ENCODE data around the gene PPP1R15A. TPM values are rescaled to one million over a fixed set of nuclear protein-coding genes. Genes with fewer than 3 reads are reported as not detected.
"Not testable (repeated sequence)": the region's sequence is repeated elsewhere in the genome, so short reads cannot be mapped to it uniquely, and the experiment has no call there.

Gene PPP1R15A
- polyA plus RNA-seq, 1 donor from 2014 or later = 73.6 TPM

- H3F3A ChIP-seq (ENCODE audit: insufficient read depth, low read length, poor library complexity, severe bottlenecking); H3K27me3 ChIP-seq (ENCODE audit: insufficient read depth, low read depth, low read length); H3K36me3 ChIP-seq (ENCODE audit: insufficient read depth, low read length); H3K4me3 ChIP-seq (ENCODE audit: low read length); H3K9me2 ChIP-seq (ENCODE audit: insufficient read depth, low read length); H4K20me1 ChIP-seq (ENCODE audit: insufficient read depth); H3K9ac ChIP-seq (ENCODE audit: low read length); H2AFZ ChIP-seq (ENCODE audit: low read depth, low read length); H3K27ac ChIP-seq (ENCODE audit: low read length); H3K9me3 ChIP-seq (ENCODE audit: low read length); H3K4me2 ChIP-seq (ENCODE audit: low read length): not testable (repeated sequence)
- peaks cover 13% of the 10 kb centered on the region for H3K79me2 ChIP-seq (replicated peaks; ENCODE audit: insufficient read depth, low read length)
Measured at GRCh38 chr19:48879696-48880095, 7.5 kb downstream of the PPP1R15A start.

- H3K4me3 ChIP-seq (ENCODE audit: low read length) = no peak overlapping the region
- TF ChIP-seq, protein P1, sequence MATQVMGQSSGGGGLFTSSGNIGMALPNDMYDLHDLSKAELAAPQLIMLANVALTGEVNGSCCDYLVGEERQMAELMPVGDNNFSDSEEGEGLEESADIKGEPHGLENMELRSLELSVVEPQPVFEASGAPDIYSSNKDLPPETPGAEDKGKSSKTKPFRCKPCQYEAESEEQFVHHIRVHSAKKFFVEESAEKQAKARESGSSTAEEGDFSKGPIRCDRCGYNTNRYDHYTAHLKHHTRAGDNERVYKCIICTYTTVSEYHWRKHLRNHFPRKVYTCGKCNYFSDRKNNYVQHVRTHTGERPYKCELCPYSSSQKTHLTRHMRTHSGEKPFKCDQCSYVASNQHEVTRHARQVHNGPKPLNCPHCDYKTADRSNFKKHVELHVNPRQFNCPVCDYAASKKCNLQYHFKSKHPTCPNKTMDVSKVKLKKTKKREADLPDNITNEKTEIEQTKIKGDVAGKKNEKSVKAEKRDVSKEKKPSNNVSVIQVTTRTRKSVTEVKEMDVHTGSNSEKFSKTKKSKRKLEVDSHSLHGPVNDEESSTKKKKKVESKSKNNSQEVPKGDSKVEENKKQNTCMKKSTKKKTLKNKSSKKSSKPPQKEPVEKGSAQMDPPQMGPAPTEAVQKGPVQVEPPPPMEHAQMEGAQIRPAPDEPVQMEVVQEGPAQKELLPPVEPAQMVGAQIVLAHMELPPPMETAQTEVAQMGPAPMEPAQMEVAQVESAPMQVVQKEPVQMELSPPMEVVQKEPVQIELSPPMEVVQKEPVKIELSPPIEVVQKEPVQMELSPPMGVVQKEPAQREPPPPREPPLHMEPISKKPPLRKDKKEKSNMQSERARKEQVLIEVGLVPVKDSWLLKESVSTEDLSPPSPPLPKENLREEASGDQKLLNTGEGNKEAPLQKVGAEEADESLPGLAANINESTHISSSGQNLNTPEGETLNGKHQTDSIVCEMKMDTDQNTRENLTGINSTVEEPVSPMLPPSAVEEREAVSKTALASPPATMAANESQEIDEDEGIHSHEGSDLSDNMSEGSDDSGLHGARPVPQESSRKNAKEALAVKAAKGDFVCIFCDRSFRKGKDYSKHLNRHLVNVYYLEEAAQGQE (IDR thresholded peaks at IDR 0.05; ENCODE audit: borderline replicate concordance) = no peak
- TF ChIP-seq EZH2 (IDR thresholded peaks at IDR 0.05; ENCODE audit: borderline replicate concordance, insufficient read depth, low read length, poor library complexity, severe bottlenecking) = no peak
- TF ChIP-seq TAF1 (IDR thresholded peaks at IDR 0.05; ENCODE audit: low read depth) = no peak
- no peak for TF ChIP-seq SMC3 (conservative IDR thresholded peaks at IDR 0.05; ENCODE audit: poor library complexity)
- TF ChIP-seq RAD21 (conservative IDR thresholded peaks at IDR 0.05) = no peak
- TF ChIP-seq POLR2AphosphoS5 (IDR thresholded peaks at IDR 0.05) = no peak
- TF ChIP-seq EP300 (conservative IDR thresholded peaks at IDR 0.05; ENCODE audit: poor library complexity, severe bottlenecking) = no peak
- TF ChIP-seq MXI1 (conservative IDR thresholded peaks at IDR 0.05; ENCODE audit: poor library complexity, severe bottlenecking) = no peak
- no peak for TF ChIP-seq CTCF (IDR thresholded peaks at IDR 0.05; ENCODE audit: poor library complexity, severe bottlenecking)
- no peaks in the 10 kb centered on the region for H3K9me2 ChIP-seq (ENCODE audit: insufficient read depth, low read length)
- H3F3A ChIP-seq (ENCODE audit: insufficient read depth, low read length, poor library complexity, severe bottlenecking) = no peaks in the 10 kb centered on the region
- no peak overlapping the region for H2AFZ ChIP-seq (ENCODE audit: low read depth, low read length)
- no peak overlapping the region for H3K4me2 ChIP-seq (ENCODE audit: low read length)
- H4K20me1 ChIP-seq (ENCODE audit: insufficient read depth) = no peaks in the 10 kb centered on the region
- no peaks in the 10 kb centered on the region for H3K36me3 ChIP-seq (ENCODE audit: insufficient read depth, low read length)
- no peaks in the 10 kb centered on the region for H3K27me3 ChIP-seq (ENCODE audit: insufficient read depth, low read depth, low read length)
- H3K79me2 ChIP-seq (replicated peaks; ENCODE audit: insufficient read depth, low read length) = no peaks in the 10 kb centered on the region
- H3K9ac ChIP-seq (ENCODE audit: low read length) = no peak overlapping the region
- H3K9me3 ChIP-seq (ENCODE audit: low read length) = no peaks in the 10 kb centered on the region
- no peak overlapping the region for H3K27ac ChIP-seq (ENCODE audit: low read length)
Measured at GRCh38 chr19:48881741-48882657, 9.8 kb downstream of the PPP1R15A start.

Data from neural cell (in vitro differentiated cells).